ENCODE results near the gene EPHA2.

Gene EPHA2

GRCh38 chr1:16175610-16176553 is 20.0 kb upstream of the EPHA2 start (continued):
- peak; percentile 97 for TF ChIP-seq ZFP30 (CRISPR knock-in tag; IDR thresholded peaks at IDR 0.05)

GRCh38 chr1:16174886-16175598 is 19.2 kb upstream of the EPHA2 start:
- peak; percentile 8 for ATAC-seq
- TF ChIP-seq POU6F1 (CRISPR knock-in tag; IDR thresholded peaks at IDR 0.05; ENCODE audit: borderline replicate concordance, low read depth) (no peak), ZC3H10 (CRISPR knock-in tag; IDR thresholded peaks at IDR 0.05) (no peak), OSR1 (CRISPR knock-in tag; IDR thresholded peaks at IDR 0.05) (no peak), ARNTL (CRISPR knock-in tag; IDR thresholded peaks at IDR 0.05; ENCODE audit: borderline replicate concordance, low read depth) (no peak), PATZ1 (CRISPR knock-in tag; IDR thresholded peaks at IDR 0.05; ENCODE audit: borderline replicate concordance) (no peak), SNAI2 (CRISPR knock-in tag; IDR thresholded peaks at IDR 0.05) (no peak), ESRRG (CRISPR knock-in tag; IDR thresholded peaks at IDR 0.05) (no peak), ISL1 (CRISPR knock-in tag; IDR thresholded peaks at IDR 0.05) (no peak), ZNF8 (CRISPR knock-in tag; IDR thresholded peaks at IDR 0.05) (no peak), ZFP3 (CRISPR knock-in tag; IDR thresholded peaks at IDR 0.05) (no peak), PPARA (CRISPR knock-in tag; IDR thresholded peaks at IDR 0.05; ENCODE audit: borderline replicate concordance) (no peak), ZNF70 (CRISPR knock-in tag; IDR thresholded peaks at IDR 0.05) (no peak), TOX (CRISPR knock-in tag; IDR thresholded peaks at IDR 0.05; ENCODE audit: borderline replicate concordance) (no peak), CSDC2 (CRISPR knock-in tag; IDR thresholded peaks at IDR 0.05) (no peak), TSHZ2 (CRISPR knock-in tag; IDR thresholded peaks at IDR 0.05) (no peak), BACH2 (CRISPR knock-in tag; IDR thresholded peaks at IDR 0.05; ENCODE audit: borderline replicate concordance) (no peak), TCF4 (CRISPR knock-in tag; IDR thresholded peaks at IDR 0.05; ENCODE audit: borderline replicate concordance) (no peak)
- TF ChIP-seq, protein P1, sequence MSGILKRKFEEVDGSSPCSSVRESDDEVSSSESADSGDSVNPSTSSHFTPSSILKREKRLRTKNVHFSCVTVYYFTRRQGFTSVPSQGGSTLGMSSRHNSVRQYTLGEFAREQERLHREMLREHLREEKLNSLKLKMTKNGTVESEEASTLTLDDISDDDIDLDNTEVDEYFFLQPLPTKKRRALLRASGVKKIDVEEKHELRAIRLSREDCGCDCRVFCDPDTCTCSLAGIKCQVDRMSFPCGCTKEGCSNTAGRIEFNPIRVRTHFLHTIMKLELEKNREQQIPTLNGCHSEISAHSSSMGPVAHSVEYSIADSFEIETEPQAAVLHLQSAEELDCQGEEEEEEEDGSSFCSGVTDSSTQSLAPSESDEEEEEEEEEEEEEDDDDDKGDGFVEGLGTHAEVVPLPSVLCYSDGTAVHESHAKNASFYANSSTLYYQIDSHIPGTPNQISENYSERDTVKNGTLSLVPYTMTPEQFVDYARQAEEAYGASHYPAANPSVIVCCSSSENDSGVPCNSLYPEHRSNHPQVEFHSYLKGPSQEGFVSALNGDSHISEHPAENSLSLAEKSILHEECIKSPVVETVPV (CRISPR knock-in tag; IDR thresholded peaks at IDR 0.05), result no peak

- peak; percentile 10; the same call in 2 of the 3 replicates for ATAC-seq
- TF ChIP-seq ZC3H10 (CRISPR knock-in tag; IDR thresholded peaks at IDR 0.05) (no peak), TCF4 (CRISPR knock-in tag; IDR thresholded peaks at IDR 0.05; ENCODE audit: borderline replicate concordance) (no peak), ZNF70 (CRISPR knock-in tag; IDR thresholded peaks at IDR 0.05) (no peak), ARNTL (CRISPR knock-in tag; IDR thresholded peaks at IDR 0.05; ENCODE audit: borderline replicate concordance, low read depth) (no peak), CSDC2 (CRISPR knock-in tag; IDR thresholded peaks at IDR 0.05) (no peak), BACH2 (CRISPR knock-in tag; IDR thresholded peaks at IDR 0.05; ENCODE audit: borderline replicate concordance) (no peak), POU6F1 (CRISPR knock-in tag; IDR thresholded peaks at IDR 0.05; ENCODE audit: borderline replicate concordance, low read depth) (no peak), OSR1 (CRISPR knock-in tag; IDR thresholded peaks at IDR 0.05) (no peak), GLIS3 (CRISPR knock-in tag; IDR thresholded peaks at IDR 0.05) (no peak)
- TF ChIP-seq, protein P2, sequence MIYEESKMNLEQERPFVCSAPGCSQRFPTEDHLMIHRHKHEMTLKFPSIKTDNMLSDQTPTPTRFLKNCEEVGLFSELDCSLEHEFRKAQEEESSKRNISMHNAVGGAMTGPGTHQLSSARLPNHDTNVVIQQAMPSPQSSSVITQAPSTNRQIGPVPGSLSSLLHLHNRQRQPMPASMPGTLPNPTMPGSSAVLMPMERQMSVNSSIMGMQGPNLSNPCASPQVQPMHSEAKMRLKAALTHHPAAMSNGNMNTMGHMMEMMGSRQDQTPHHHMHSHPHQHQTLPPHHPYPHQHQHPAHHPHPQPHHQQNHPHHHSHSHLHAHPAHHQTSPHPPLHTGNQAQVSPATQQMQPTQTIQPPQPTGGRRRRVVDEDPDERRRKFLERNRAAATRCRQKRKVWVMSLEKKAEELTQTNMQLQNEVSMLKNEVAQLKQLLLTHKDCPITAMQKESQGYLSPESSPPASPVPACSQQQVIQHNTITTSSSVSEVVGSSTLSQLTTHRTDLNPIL (CRISPR knock-in tag; IDR thresholded peaks at IDR 0.05; ENCODE audit: low read depth), result no peak
These were observed 18.5 kb upstream of the EPHA2 start for GRCh38 chr1:16174261-16174868.

All from SK-N-SH treated with all-trans-retinoic acid at 6 μM for 48 hours (cell line).